ENCODE measurements around the gene MEMO1. TPM values are rescaled to one million over a fixed set of nuclear protein-coding genes. Genes with fewer than 3 reads are reported as not detected.

The MEMO1 gene
- total and polyA plus RNA-seq, 2 of the 4 experiments (the other 2 are of a cell fraction): 23.7 to 49.7 TPM

GRCh38 chr2:31831585-31831984, 179.2 kb downstream of the MEMO1 start:
- Histone ChIP-seq H3K27ac (ENCODE audit: insufficient read depth, low read length) (no peak overlapping the region), H2AK5ac (ENCODE audit: low read depth, low read length) (no peak overlapping the region), H3K36me3 (ENCODE audit: control insufficient read depth, insufficient read depth, low read length) (no peaks in the 10 kb centered on the region), H3K9me3 (ENCODE audit: control insufficient read depth, insufficient read depth, low read length) (no peaks in the 10 kb centered on the region), H3K18ac (ENCODE audit: low read depth, low read length) (no peak overlapping the region), H2BK5ac (ENCODE audit: low read depth, low read length, poor library complexity, severe bottlenecking) (no peak overlapping the region), H4K5ac (ENCODE audit: low read depth, low read length) (no peak overlapping the region), H3K23ac (ENCODE audit: low read depth, low read length) (no peak overlapping the region), H3K9ac (ENCODE audit: low read depth, low read length) (no peak overlapping the region), H3K27me3 (ENCODE audit: control insufficient read depth, insufficient read depth, low read length) (no peaks in the 10 kb centered on the region), H3K14ac (replicated peaks; ENCODE audit: low read depth, low read length) (no peak overlapping the region), H4K8ac (ENCODE audit: low read depth in 2 of 2, low read length in 2 of 2) (no peak overlapping the region), H3K4me1 (ENCODE audit: control insufficient read depth, insufficient read depth, low read length) (no peaks in the 10 kb centered on the region), H3K4me2 (ENCODE audit: low read depth, low read length) (no peak overlapping the region), H2AK9ac (replicated peaks; ENCODE audit: low read depth, low read length, poor library complexity) (no peak overlapping the region), H4K20me1 (ENCODE audit: insufficient read depth, low read length) (no peaks in the 10 kb centered on the region), H2BK15ac (ENCODE audit: low read depth, low read length) (no peak overlapping the region), H3K56ac (ENCODE audit: extremely low read depth, insufficient read depth, low read length) (no peak overlapping the region), H3K9me1 (ENCODE audit: insufficient read depth, low read length) (no peaks in the 10 kb centered on the region), H3K79me1 (ENCODE audit: low read depth in 1 of 2, low read length in 2 of 2) (no peaks in the 10 kb centered on the region), H3K4ac (ENCODE audit: low read depth, low read length) (no peak overlapping the region), H3K4me3 (ENCODE audit: insufficient read depth, low read depth, low read length) (no peak overlapping the region), H2AFZ (replicated peaks; ENCODE audit: low read length, poor library complexity) (no peak overlapping the region), H2BK20ac (ENCODE audit: low read depth, low read length) (no peak overlapping the region), H2BK120ac (ENCODE audit: low read depth, low read length) (no peak overlapping the region), H4K91ac (ENCODE audit: insufficient read depth, low read depth, low read length) (no peak overlapping the region)
- TF ChIP-seq MAZ (IDR thresholded peaks at IDR 0.05; ENCODE audit: borderline replicate concordance, low read depth, low read length) (no peak), RFX5 (IDR thresholded peaks at IDR 0.05; ENCODE audit: low read depth, low read length) (no peak), ELK1 (IDR thresholded peaks at IDR 0.05; ENCODE audit: borderline replicate concordance, low read depth, low read length) (no peak), POLR2A (IDR thresholded peaks at IDR 0.05; ENCODE audit: low read depth, low read length) (no peak), CHD1 (IDR thresholded peaks at IDR 0.05; ENCODE audit: low read depth, low read length) (no peak), SMC3 (IDR thresholded peaks at IDR 0.05; ENCODE audit: low read depth, low read length) (no peak), RCOR1 (IDR thresholded peaks at IDR 0.05; ENCODE audit: insufficient replicate concordance, low read length) (no peak), RAD21 (IDR thresholded peaks at IDR 0.05; ENCODE audit: low read length) (no peak), FOS (IDR thresholded peaks at IDR 0.05; ENCODE audit: low read depth, low read length) (no peak), CEBPB (IDR thresholded peaks at IDR 0.05; ENCODE audit: low read depth, low read length) (no peak), BHLHE40 (IDR thresholded peaks at IDR 0.05; ENCODE audit: low read depth, low read length) (no peak), USF2 (IDR thresholded peaks at IDR 0.05; ENCODE audit: low read depth, low read length) (no peak), CTCF (conservative IDR thresholded peaks at IDR 0.05; ENCODE audit: low read depth, low read length) (no peak), MXI1 (IDR thresholded peaks at IDR 0.05; ENCODE audit: borderline replicate concordance, low read depth, low read length) (no peak), MAFK (IDR thresholded peaks at IDR 0.05; ENCODE audit: low read depth, low read length) (no peak), NFE2L2 (IDR thresholded peaks at IDR 0.05; ENCODE audit: low read depth, low read length) (no peak)
- no TSS peak for BruUV-seq (replicated peaks)
- DNase-seq (peak; percentile 61), ATAC-seq (ENCODE audit: low read depth) (no peak)
- CTCF ChIA-PET: no interaction called here
- POLR2A ChIA-PET (ENCODE audit: unreplicated experiment): no interaction called here
- intact Hi-C loops (cut with micrococcal nuclease): no loop called here
- dilution Hi-C loops (cut with HindIII; ENCODE audit: low sequenced_read_pairs, unreplicated experiment): no loop called here
- in situ Hi-C loops (cut with MboI; ENCODE audit: low sequenced_read_pairs): no loop called here
- no CpG with 5 or more reads among the region's 2 CpGs for WGBS, 2 experiments (ENCODE audit: extremely low coverage in 2 of 2, insufficient read length in 1 of 2)

Data from IMR-90 (cell line).